ENCODE results near the gene EIF4G3. TPM values are rescaled to one million over a fixed set of nuclear protein-coding genes. Genes with fewer than 3 reads are reported as not detected.

Gene EIF4G3
- total RNA-seq, 1 donor from 2014 or later, result 39.3 TPM

DNA sequence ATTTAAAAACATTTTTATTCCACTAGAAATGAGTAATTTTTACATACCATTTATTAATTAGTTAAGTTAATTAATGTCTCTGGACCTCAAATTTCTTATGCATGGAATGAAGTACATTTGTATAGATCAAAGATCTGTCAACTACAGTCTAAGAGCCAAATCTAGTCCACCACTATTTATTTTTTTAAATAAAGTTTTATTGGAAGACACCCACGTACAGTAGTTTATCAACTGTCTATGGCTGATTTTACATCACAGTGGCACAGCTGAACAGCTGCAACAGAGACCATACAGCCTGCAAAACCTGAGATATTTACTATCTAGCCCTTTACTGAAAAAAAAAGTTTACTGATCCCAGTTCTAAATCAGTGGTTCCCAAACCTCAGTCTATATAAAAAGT, 201.0 kb downstream of the EIF4G3 start:
- Histone ChIP-seq H3K27ac (no peak overlapping the region), H3K4me1 (no peaks in the 10 kb centered on the region), H3K4me3 (no peak overlapping the region), H3K9me3 (no peaks in the 10 kb centered on the region), H3K36me3 (peaks cover 0 to 10% of the 10 kb centered on the region in 2 donors), H3K27me3 (no peaks in the 10 kb centered on the region)
- TF ChIP-seq POLR2A (IDR thresholded peaks at IDR 0.05), result no peak
- TF ChIP-seq, protein P1, sequence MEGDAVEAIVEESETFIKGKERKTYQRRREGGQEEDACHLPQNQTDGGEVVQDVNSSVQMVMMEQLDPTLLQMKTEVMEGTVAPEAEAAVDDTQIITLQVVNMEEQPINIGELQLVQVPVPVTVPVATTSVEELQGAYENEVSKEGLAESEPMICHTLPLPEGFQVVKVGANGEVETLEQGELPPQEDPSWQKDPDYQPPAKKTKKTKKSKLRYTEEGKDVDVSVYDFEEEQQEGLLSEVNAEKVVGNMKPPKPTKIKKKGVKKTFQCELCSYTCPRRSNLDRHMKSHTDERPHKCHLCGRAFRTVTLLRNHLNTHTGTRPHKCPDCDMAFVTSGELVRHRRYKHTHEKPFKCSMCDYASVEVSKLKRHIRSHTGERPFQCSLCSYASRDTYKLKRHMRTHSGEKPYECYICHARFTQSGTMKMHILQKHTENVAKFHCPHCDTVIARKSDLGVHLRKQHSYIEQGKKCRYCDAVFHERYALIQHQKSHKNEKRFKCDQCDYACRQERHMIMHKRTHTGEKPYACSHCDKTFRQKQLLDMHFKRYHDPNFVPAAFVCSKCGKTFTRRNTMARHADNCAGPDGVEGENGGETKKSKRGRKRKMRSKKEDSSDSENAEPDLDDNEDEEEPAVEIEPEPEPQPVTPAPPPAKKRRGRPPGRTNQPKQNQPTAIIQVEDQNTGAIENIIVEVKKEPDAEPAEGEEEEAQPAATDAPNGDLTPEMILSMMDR (IDR thresholded peaks at IDR 0.05), result no peak
- TF ChIP-seq POLR2AphosphoS5 (IDR thresholded peaks at IDR 0.05; ENCODE audit: insufficient read depth in 1 of 2, low read depth in 1 of 2), result no peak
- no peak for DNase-seq (ENCODE audit: extremely low spot score in 2 of 2)
- intact Hi-C loops (cut with DNase I), result no loop called here

DNA sequence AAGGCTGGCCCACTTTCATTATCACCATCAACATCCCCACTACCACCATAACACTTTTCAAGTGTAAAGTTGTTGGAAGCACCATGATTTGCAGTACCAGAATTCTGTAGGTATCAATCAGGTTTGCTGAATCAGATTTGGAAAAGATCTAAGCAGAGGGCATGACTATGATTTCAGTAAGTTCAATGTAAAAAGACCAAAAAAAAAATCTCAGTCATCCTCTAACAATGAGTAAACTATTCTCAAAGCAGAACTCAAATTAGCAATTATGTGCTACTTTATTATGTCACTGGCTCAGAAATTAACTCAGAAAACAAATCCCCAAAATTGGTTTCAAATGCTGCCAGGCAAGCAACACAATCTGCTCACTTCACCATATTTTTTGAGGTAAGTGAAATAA, 201.7 kb downstream of the EIF4G3 start:
- no peak for DNase-seq (ENCODE audit: extremely low spot score in 2 of 2)
- H3K4me1 ChIP-seq, result no peaks in the 10 kb centered on the region
- no peaks in the 10 kb centered on the region for H3K9me3 ChIP-seq
- H3K27ac ChIP-seq, result no peak overlapping the region
- intact Hi-C loops (cut with DNase I), result no loop called here
- no peak overlapping the region for H3K4me3 ChIP-seq
- peaks cover 0 to 10% of the 10 kb centered on the region in 2 donors for H3K36me3 ChIP-seq
- H3K27me3 ChIP-seq, result no peaks in the 10 kb centered on the region
- TF ChIP-seq, protein P1 (IDR thresholded peaks at IDR 0.05), result no peak
- TF ChIP-seq POLR2A (IDR thresholded peaks at IDR 0.05), result no peak
- no peak for TF ChIP-seq POLR2AphosphoS5 (IDR thresholded peaks at IDR 0.05; ENCODE audit: insufficient read depth in 1 of 2, low read depth in 1 of 2)

DNA sequence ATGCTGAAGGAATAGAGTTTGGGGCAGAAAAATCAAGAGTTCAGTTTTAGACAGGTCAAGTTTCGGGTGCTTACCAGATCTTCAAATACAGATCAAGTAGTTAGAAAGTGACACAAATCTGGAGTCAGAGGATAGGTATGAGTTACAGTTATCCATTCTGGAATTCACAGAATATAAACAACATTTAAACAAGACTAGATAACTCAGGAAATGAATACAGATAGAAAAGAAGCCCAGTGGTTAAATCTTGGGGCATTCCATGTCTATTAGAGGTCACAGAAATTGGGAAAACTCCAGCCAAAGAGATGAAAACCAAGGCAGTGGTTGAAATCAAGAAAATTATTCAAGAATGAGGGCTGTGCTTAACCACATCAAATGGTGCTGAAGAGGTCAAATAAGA, 202.6 kb downstream of the EIF4G3 start:
- no peak for TF ChIP-seq POLR2AphosphoS5 (IDR thresholded peaks at IDR 0.05; ENCODE audit: insufficient read depth in 1 of 2, low read depth in 1 of 2)
- TF ChIP-seq, protein P1 (IDR thresholded peaks at IDR 0.05), result no peak
- TF ChIP-seq POLR2A (IDR thresholded peaks at IDR 0.05), result no peak
- Histone ChIP-seq H3K4me1 (no peaks in the 10 kb centered on the region), H3K36me3 (peaks cover 0 to 12% of the 10 kb centered on the region in 2 donors), H3K27me3 (no peaks in the 10 kb centered on the region), H3K27ac (no peak overlapping the region), H3K9me3 (no peaks in the 10 kb centered on the region), H3K4me3 (no peak overlapping the region)
- intact Hi-C loops (cut with DNase I), result no loop called here
- no peak for DNase-seq (ENCODE audit: extremely low spot score in 2 of 2)

DNA sequence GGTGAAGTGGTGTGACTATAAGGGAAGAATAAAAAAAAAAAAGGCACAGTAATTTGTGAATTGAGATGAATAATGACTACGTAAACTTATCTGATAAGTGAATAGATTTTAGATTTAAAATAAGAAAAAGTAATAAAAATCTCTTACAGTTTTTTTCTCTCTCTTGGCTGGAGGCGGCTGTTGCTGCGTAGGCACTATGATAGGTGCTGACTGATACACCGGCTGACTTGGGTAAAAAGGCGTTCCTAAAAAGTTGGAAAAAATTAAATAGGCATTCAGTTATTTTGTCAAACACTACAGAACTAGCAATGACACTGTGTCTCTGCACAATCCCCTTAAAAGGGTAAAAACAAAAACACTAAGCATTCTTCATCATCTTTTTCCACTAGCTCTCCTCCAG, 203.8 kb downstream of the EIF4G3 start:
- H3K4me3 ChIP-seq, result no peak overlapping the region
- DNase-seq (ENCODE audit: extremely low spot score in 2 of 2), result no peak
- no peak overlapping the region for H3K27ac ChIP-seq
- no peaks in the 10 kb centered on the region for H3K27me3 ChIP-seq
- no peaks in the 10 kb centered on the region for H3K4me1 ChIP-seq
- TF ChIP-seq, protein P1 (IDR thresholded peaks at IDR 0.05), result no peak
- TF ChIP-seq POLR2A (IDR thresholded peaks at IDR 0.05) (no peak), POLR2AphosphoS5 (IDR thresholded peaks at IDR 0.05; ENCODE audit: insufficient read depth in 1 of 2, low read depth in 1 of 2) (no peak)
- H3K36me3 ChIP-seq, result peaks cover 0 to 17% of the 10 kb centered on the region in 2 donors
- intact Hi-C loops (cut with DNase I), result no loop called here
- no peaks in the 10 kb centered on the region for H3K9me3 ChIP-seq

DNA sequence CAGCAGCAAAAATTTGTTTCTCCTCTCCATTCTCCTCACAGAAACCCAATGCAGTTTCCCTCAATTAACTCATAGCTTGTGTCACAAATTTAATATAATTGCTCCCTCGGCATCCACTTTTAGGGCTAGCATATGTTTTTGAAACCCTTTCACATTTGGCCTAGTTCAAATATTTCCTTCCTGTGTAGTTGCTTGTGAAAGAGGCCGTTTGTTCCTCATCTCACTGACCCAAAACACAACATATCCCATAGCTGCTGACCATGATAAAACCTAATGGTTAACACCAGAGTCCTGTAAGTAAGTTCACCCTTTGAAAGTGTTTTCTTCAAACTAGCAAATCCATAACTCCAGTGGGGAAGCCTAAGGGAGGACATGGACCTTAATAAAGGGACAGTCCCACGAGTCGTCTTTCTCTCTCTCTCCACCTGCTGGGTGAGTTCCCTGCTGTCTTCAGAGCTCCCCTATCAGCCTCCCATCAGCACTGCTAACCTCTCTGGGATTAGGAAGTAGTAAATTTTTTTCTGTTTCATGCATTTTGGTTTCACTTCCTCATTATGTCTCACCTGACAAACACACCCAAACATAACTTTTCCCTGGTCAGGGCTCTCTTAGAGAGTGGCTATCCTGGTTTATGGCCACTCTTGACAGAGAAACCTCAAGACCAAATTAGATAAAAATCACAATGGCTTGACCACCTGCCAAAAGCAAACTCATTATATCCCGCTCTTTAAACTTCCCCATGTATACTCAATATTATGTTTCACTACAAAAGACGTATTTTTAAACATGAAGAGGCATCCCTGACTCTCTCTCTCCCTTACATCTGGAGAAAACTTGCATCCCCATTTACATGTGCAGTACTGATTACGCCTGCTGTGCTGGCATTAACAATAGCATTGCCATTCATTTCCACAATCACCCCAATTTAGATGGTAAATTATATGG, 211.9 kb downstream of the EIF4G3 start:
- H3K27ac ChIP-seq, result no peak overlapping the region
- intact Hi-C loops (cut with DNase I), result no loop called here
- H3K36me3 ChIP-seq, result peaks cover 0 to 7% of the 10 kb centered on the region in 2 donors
- H3K4me3 ChIP-seq, result no peak overlapping the region
- H3K27me3 ChIP-seq, result no peaks in the 10 kb centered on the region
- TF ChIP-seq POLR2AphosphoS5 (IDR thresholded peaks at IDR 0.05; ENCODE audit: insufficient read depth in 1 of 2, low read depth in 1 of 2) (no peak), POLR2A (IDR thresholded peaks at IDR 0.05) (no peak)
- TF ChIP-seq, protein P1 (IDR thresholded peaks at IDR 0.05), result no peak
- H3K4me1 ChIP-seq, result peaks cover 8% of the 10 kb centered on the region
- H3K9me3 ChIP-seq, result no peaks in the 10 kb centered on the region
- DNase-seq (ENCODE audit: extremely low spot score in 2 of 2), result no peak
